Keratinocyte (primary cell): Measurements from ENCODE around the gene KIFC3.

Source experiments
- EZH2 ChIP-seq: IDR thresholded peaks from one replicate; pipeline ENCODE4 v1.6.1; 2012; ENCODE audit warnings: inconsistent platforms, mild to moderate bottlenecking, low read length, moderate library complexity
- TF ChIP-seq, protein P1 (sequence below), 3 experiments: IDR thresholded peaks in 1 of 3; conservative IDR thresholded peaks in 1 of 3; optimal IDR thresholded peaks in 1 of 3; 2 replicates in 2 of 3; 3 replicates in 1 of 3; pipeline versions ENCODE3 to v1.5.1; 2011; ENCODE audit warnings: low read length in 3 of 3, mild to moderate bottlenecking in 3 of 3, moderate library complexity in 2 of 3, control low read depth in 1 of 3, inconsistent platforms in 1 of 3; ENCODE audit not compliant: insufficient read depth in 2 of 3; ENCODE audit errors: extremely low read depth in 1 of 3

DNA sequence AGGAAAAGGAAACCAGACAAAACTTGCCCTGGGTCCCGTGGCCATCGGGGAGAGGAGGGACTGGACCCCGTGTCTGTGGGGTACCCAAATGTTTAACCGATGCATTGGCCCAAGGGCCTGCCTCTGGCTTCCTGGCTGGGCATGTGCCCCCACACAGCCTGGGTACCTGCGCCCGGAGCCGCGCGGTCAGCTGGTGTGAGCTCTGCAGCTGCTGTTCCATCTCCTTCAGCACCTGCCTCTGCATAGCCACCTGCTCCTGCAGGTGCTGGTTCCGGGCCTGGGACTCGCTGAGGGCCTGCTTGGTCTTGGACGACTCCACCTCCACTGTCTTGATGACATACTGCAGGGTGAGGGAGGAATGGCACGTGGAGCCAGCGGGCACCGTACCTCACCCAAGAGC is 31.9 kb downstream of the KIFC3 start:
- TF ChIP-seq, protein P1, sequence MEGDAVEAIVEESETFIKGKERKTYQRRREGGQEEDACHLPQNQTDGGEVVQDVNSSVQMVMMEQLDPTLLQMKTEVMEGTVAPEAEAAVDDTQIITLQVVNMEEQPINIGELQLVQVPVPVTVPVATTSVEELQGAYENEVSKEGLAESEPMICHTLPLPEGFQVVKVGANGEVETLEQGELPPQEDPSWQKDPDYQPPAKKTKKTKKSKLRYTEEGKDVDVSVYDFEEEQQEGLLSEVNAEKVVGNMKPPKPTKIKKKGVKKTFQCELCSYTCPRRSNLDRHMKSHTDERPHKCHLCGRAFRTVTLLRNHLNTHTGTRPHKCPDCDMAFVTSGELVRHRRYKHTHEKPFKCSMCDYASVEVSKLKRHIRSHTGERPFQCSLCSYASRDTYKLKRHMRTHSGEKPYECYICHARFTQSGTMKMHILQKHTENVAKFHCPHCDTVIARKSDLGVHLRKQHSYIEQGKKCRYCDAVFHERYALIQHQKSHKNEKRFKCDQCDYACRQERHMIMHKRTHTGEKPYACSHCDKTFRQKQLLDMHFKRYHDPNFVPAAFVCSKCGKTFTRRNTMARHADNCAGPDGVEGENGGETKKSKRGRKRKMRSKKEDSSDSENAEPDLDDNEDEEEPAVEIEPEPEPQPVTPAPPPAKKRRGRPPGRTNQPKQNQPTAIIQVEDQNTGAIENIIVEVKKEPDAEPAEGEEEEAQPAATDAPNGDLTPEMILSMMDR (optimal IDR thresholded peaks at IDR 0.05 in 1 of 3, IDR thresholded peaks at IDR 0.05 in 1 of 3, conservative IDR thresholded peaks at IDR 0.05 in 1 of 3; ENCODE audit: extremely low read depth in 1 of 3, insufficient read depth in 2 of 3, low read length in 3 of 3): no peak
- TF ChIP-seq EZH2: no peak
